ENCODE measurements around the gene GREB1L. TPM values are rescaled to one million over a fixed set of nuclear protein-coding genes. Genes with fewer than 3 reads are reported as not detected.
"Not testable (repeated sequence)": the region's sequence is repeated elsewhere in the genome, so short reads cannot be mapped to it uniquely, and the experiment has no call there.

Gene GREB1L
- total RNA-seq, 2 experiments from 2014 or later: not detected

GRCh38 chr18:21361307-21361880 is 119.4 kb downstream of the GREB1L start:
- no peak overlapping the region for H3K4me3 Mint-ChIP-seq
- no peaks in the 10 kb centered on the region for H3K9me3 Mint-ChIP-seq
- intact Hi-C loops (cut with micrococcal nuclease): no loop called here
- H3K27me3 Mint-ChIP-seq: peaks cover 5% of the 10 kb centered on the region
- ChIA-PET CTCF (no interaction called here), POLR2A (no interaction called here)
- no peak for DNase-seq
- H3K4me1 Mint-ChIP-seq (ENCODE audit: low read depth): no peaks in the 10 kb centered on the region
- H3K36me3 Mint-ChIP-seq: no peaks in the 10 kb centered on the region
- no peak overlapping the region for H3K27ac Mint-ChIP-seq

GRCh38 chr18:21362831-21363230 is 120.8 kb downstream of the GREB1L start:
- H3K27me3 Mint-ChIP-seq: peaks cover 12% of the 10 kb centered on the region
- H3K9me3 Mint-ChIP-seq: no peaks in the 10 kb centered on the region
- DNase-seq: no peak
- H3K4me3 Mint-ChIP-seq: no peak overlapping the region
- H3K4me1 Mint-ChIP-seq (ENCODE audit: low read depth): no peaks in the 10 kb centered on the region
- ChIA-PET CTCF (no interaction called here), POLR2A (no interaction called here)
- no peak overlapping the region for H3K27ac Mint-ChIP-seq
- intact Hi-C loops (cut with micrococcal nuclease): no loop called here
- no peaks in the 10 kb centered on the region for H3K36me3 Mint-ChIP-seq

- intact Hi-C loops (cut with micrococcal nuclease): no loop called here
- no peak overlapping the region for H3K4me3 Mint-ChIP-seq
- H3K4me1 Mint-ChIP-seq (ENCODE audit: low read depth): no peaks in the 10 kb centered on the region
- no peaks in the 10 kb centered on the region for H3K9me3 Mint-ChIP-seq
- peaks cover 12% of the 10 kb centered on the region for H3K27me3 Mint-ChIP-seq
- H3K27ac Mint-ChIP-seq: no peak overlapping the region
- DNase-seq: no peak
- ChIA-PET CTCF (no interaction called here), POLR2A (no interaction called here)
- H3K36me3 Mint-ChIP-seq: no peaks in the 10 kb centered on the region
Measured at GRCh38 chr18:21363348-21363747, 121.3 kb downstream of the GREB1L start.

- no peak for DNase-seq
- Mint-ChIP-seq H3K36me3 (no peaks in the 10 kb centered on the region), H3K4me1 (ENCODE audit: low read depth) (no peaks in the 10 kb centered on the region), H3K27ac (no peak overlapping the region), H3K27me3 (peaks cover 12% of the 10 kb centered on the region), H3K9me3 (no peaks in the 10 kb centered on the region), H3K4me3 (no peak overlapping the region)
- intact Hi-C loops (cut with micrococcal nuclease): no loop called here
- CTCF ChIA-PET: no interaction called here
- POLR2A ChIA-PET: no interaction called here
Measured at GRCh38 chr18:21364471-21364870, 122.4 kb downstream of the GREB1L start.

- Mint-ChIP-seq H3K4me1 (ENCODE audit: low read depth) (no peaks in the 10 kb centered on the region), H3K27ac (no peak overlapping the region), H3K9me3 (no peaks in the 10 kb centered on the region), H3K4me3 (no peak overlapping the region), H3K27me3 (peaks cover 7% of the 10 kb centered on the region), H3K36me3 (no peaks in the 10 kb centered on the region)
- DNase-seq: no peak
- intact Hi-C loops (cut with micrococcal nuclease): no loop called here
- POLR2A ChIA-PET: no interaction called here
- CTCF ChIA-PET: no interaction called here
Measured at GRCh38 chr18:21366896-21367295, 124.9 kb downstream of the GREB1L start.

- DNase-seq: no peak
- CTCF ChIA-PET: no interaction called here
Measured at GRCh38 chr18:21369146-21369545, 127.1 kb downstream of the GREB1L start.

GRCh38 chr18:21369597-21369996 is 127.6 kb downstream of the GREB1L start:
- CTCF ChIA-PET; intact Hi-C loops (cut with micrococcal nuclease); POLR2A ChIA-PET: not testable (repeated sequence)

More at GRCh38 chr18:21369146-21369545, 127.1 kb downstream of the GREB1L start:
- POLR2A ChIA-PET: no interaction called here
- Mint-ChIP-seq H3K9me3 (no peaks in the 10 kb centered on the region), H3K27me3 (peaks cover 7% of the 10 kb centered on the region), H3K27ac (no peak overlapping the region), H3K36me3 (no peaks in the 10 kb centered on the region), H3K4me1 (ENCODE audit: low read depth) (no peaks in the 10 kb centered on the region), H3K4me3 (no peak overlapping the region)
- intact Hi-C loops (cut with micrococcal nuclease): no loop called here

GRCh38 chr18:21383031-21383430 is 141.0 kb downstream of the GREB1L start:
- Mint-ChIP-seq H3K27ac (no peak overlapping the region), H3K9me3 (no peaks in the 10 kb centered on the region), H3K4me3 (no peak overlapping the region), H3K36me3 (no peaks in the 10 kb centered on the region), H3K27me3 (peaks cover 3% of the 10 kb centered on the region), H3K4me1 (ENCODE audit: low read depth) (no peaks in the 10 kb centered on the region)
- ChIA-PET CTCF (no interaction called here), POLR2A (no interaction called here)
- no peak for DNase-seq
- intact Hi-C loops (cut with micrococcal nuclease): no loop called here

More at GRCh38 chr18:21369597-21369996, 127.6 kb downstream of the GREB1L start:
- not testable (repeated sequence) for H3K4me3 Mint-ChIP-seq; DNase-seq; H3K4me1 Mint-ChIP-seq (ENCODE audit: low read depth); H3K9me3 Mint-ChIP-seq; H3K36me3 Mint-ChIP-seq; H3K27me3 Mint-ChIP-seq; H3K27ac Mint-ChIP-seq

- H3K36me3 Mint-ChIP-seq: no peaks in the 10 kb centered on the region
- intact Hi-C loops (cut with micrococcal nuclease): no loop called here
- ChIA-PET POLR2A (interaction anchor here (0.6 kb wide), 1 partner anchor 235 kb away, joined by 3 read pairs; no protein-coding TSS in a partner anchor), CTCF (no interaction called here)
- H3K4me3 Mint-ChIP-seq: no peak overlapping the region
- H3K27me3 Mint-ChIP-seq: peaks cover 6% of the 10 kb centered on the region
- no peak for DNase-seq
- H3K27ac Mint-ChIP-seq: no peak overlapping the region
- no peaks in the 10 kb centered on the region for H3K4me1 Mint-ChIP-seq (ENCODE audit: low read depth)
- H3K9me3 Mint-ChIP-seq: no peaks in the 10 kb centered on the region
Measured at GRCh38 chr18:21386523-21387240, 144.7 kb downstream of the GREB1L start.

GRCh38 chr18:21387886-21388285 is 145.9 kb downstream of the GREB1L start:
- POLR2A ChIA-PET: no interaction called here

GRCh38 chr18:21389283-21389682 is 147.3 kb downstream of the GREB1L start:
- Mint-ChIP-seq H3K4me3 (no peak overlapping the region), H3K27me3 (peaks cover 6% of the 10 kb centered on the region), H3K36me3 (no peaks in the 10 kb centered on the region), H3K9me3 (no peaks in the 10 kb centered on the region), H3K4me1 (ENCODE audit: low read depth) (no peaks in the 10 kb centered on the region), H3K27ac (no peak overlapping the region)
- CTCF ChIA-PET: no interaction called here
- intact Hi-C loops (cut with micrococcal nuclease): no loop called here
- no peak for DNase-seq
- POLR2A ChIA-PET: no interaction called here

More at GRCh38 chr18:21387886-21388285, 145.9 kb downstream of the GREB1L start:
- intact Hi-C loops (cut with micrococcal nuclease): no loop called here
- DNase-seq: no peak
- Mint-ChIP-seq H3K4me1 (ENCODE audit: low read depth) (no peaks in the 10 kb centered on the region), H3K27me3 (peaks cover 6% of the 10 kb centered on the region), H3K9me3 (no peaks in the 10 kb centered on the region), H3K36me3 (no peaks in the 10 kb centered on the region), H3K4me3 (no peak overlapping the region), H3K27ac (no peak overlapping the region)
- CTCF ChIA-PET: no interaction called here

GRCh38 chr18:21389903-21390302 is 147.9 kb downstream of the GREB1L start:
- ChIA-PET CTCF (no interaction called here), POLR2A (no interaction called here)
- Mint-ChIP-seq H3K4me1 (ENCODE audit: low read depth) (no peaks in the 10 kb centered on the region), H3K36me3 (no peaks in the 10 kb centered on the region), H3K27ac (no peak overlapping the region), H3K9me3 (no peaks in the 10 kb centered on the region), H3K27me3 (peaks cover 6% of the 10 kb centered on the region), H3K4me3 (no peak overlapping the region)
- intact Hi-C loops (cut with micrococcal nuclease): no loop called here
- DNase-seq: no peak

- DNase-seq: no peak
- Mint-ChIP-seq H3K4me1 (ENCODE audit: low read depth) (no peaks in the 10 kb centered on the region), H3K4me3 (no peak overlapping the region), H3K27me3 (peaks cover 6% of the 10 kb centered on the region), H3K36me3 (no peaks in the 10 kb centered on the region), H3K9me3 (no peaks in the 10 kb centered on the region), H3K27ac (no peak overlapping the region)
- intact Hi-C loops (cut with micrococcal nuclease): no loop called here
- ChIA-PET CTCF (no interaction called here), POLR2A (no interaction called here)
Measured at GRCh38 chr18:21391074-21391673, 149.1 kb downstream of the GREB1L start.

All from activated CD4-positive, alpha-beta memory T cell treated with anti-CD3 and anti-CD28 coated beads for 36 hours (primary cell).